ENCODE results near the gene KRTAP5-2.
"Not testable (repeated sequence)": the region's sequence is repeated elsewhere in the genome, so short reads cannot be mapped to it uniquely, and the experiment has no call there.

The KRTAP5-2 gene, protein sequence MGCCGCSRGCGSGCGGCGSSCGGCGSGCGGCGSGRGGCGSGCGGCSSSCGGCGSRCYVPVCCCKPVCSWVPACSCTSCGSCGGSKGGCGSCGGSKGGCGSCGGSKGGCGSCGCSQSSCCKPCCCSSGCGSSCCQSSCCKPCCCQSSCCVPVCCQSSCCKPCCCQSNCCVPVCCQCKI

DNA sequence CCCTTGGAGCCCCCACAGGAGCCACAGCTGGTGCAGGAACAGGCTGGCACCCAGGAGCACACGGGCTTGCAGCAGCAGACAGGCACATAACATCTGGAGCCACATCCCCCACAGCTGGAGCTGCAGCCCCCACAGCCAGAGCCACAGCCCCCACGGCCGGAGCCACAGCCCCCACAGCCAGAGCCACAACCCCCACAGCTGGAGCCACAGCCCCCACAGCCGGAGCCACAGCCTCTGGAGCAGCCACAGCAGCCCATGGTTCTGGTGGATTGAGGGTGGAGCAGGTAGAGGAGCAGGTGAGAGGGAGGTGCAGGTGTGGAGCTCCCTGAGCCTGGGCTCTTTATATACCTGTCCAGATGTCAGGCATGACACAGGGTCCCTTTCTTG is at the start of gene KRTAP5-2:
Gene KRTAP5-2, minus strand, starts transcription at position 301 of the 387 bp plus-strand sequence. Its CDS starts 44 bp downstream, at position 257.
- no peak for DNase-seq (ENCODE audit: low read depth)
- no peak within 1 kb of the TSS for H3K4me3 ChIP-seq (ENCODE audit: low read depth, low read length)

DNA sequence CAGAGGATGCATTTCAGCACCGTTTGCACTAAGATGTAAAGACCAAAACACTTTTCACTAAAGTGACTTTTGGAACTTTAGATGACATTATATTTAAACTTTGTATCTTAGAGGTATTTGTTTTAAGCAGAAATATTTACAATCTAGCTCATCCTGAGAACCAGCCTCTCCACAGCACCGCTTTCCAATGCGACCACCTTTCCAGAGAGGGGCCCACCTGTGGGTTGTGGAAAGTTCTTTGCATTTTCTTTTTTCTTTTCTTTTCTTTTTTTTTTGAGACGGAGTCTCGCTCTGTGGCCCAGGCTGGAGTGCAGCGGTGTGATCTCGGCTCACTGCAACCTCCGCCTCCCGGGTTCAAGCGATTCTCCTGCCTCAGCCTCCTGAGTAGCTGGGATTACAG is 48.4 kb upstream of the KRTAP5-2 start:
- not testable (repeated sequence) for DNase-seq (ENCODE audit: low read depth); H3K4me3 ChIP-seq (ENCODE audit: low read depth, low read length)

DNA sequence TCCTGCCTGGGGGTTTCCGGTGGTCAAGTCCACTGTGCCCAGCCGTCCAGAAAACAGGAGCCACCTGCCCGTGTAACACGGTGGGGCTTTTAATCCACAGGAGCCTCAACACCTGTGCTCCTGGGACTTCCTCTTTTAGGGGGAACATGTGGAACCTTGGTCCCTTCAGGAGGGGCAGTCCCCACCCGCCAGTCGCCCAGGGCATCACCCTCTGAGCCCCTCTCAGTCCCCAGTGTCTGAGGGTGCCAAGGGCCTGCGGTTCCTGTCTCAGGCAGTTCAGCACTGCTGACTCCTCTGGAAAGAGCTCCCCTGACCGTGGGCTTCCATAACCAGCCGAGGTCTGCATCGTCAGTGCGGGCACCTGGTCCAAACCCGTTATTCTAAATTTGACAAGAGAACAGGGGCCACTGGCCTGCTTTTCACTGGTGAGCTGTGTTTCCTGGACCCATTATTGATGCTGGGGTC is 47.3 kb upstream of the KRTAP5-2 start:
- no peak for DNase-seq (ENCODE audit: low read depth)
- H3K4me3 ChIP-seq (ENCODE audit: low read depth, low read length): no peak overlapping the region

DNA sequence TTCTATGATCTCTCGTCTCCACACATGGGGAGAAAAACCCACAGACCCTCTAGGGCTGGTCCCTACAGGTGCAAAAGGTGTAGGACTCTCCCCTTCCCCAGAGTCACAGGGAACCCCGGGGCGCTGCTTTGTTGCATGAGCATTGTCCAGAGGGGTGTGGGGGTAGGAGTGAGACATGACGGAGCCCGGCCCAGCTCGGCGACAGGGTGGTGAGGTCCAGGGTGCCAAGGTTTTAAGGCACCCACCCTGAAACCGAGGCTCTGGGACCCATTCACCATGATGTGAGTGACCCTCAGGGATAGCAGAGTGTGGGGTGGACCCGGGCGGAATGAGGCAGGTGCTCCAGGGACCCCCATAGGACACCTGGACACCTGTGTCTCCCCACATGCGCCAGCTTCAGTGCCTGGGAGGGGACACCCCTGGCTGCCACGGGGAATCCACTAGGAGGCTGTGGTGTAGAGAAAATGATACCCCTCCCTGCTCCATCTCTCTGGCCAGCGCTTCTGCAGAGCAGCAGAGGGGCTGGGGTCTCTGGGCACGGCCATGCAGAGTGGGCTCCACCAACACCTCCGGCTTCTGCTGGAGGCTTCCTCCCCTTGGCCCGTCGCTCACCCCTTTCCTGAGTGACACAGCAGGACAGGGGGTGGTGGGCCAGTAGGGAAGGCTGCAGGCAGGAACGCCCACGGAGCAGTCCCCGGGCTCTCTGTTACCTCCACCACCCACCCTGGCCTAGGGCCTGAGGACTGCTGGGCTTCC is 46.7 kb upstream of the KRTAP5-2 start:
- H3K4me3 ChIP-seq (ENCODE audit: low read depth, low read length): no peak overlapping the region
- no peak for DNase-seq (ENCODE audit: low read depth)

DNA sequence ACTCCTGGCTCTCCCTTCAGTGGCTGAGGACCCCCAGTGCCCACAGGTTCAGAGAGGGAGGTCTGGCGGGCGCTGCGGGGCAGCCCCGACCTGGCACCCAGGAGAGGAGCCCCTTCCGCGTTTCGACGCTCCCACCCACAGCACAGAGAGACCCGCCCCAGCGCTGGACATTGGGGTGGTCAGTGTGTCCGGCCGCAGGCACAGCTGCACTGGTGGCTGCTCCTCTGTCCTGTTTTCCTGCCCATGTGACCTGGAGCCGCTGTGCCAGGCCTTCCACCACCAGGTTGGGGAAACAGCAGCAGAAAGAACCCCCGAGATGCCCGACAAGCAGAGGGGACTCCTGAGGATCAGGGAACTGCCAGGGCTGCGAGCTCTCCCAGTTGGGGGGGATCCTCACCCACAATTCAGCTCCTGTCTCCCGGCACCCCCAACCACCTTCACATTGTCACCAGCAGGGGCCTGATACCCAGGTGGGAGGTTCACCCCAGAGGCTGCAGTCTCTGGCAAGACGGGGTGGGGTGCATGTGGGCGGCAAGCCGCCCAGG is 45.1 kb upstream of the KRTAP5-2 start:
- H3K4me3 ChIP-seq (ENCODE audit: low read depth, low read length): no peak overlapping the region

DNA sequence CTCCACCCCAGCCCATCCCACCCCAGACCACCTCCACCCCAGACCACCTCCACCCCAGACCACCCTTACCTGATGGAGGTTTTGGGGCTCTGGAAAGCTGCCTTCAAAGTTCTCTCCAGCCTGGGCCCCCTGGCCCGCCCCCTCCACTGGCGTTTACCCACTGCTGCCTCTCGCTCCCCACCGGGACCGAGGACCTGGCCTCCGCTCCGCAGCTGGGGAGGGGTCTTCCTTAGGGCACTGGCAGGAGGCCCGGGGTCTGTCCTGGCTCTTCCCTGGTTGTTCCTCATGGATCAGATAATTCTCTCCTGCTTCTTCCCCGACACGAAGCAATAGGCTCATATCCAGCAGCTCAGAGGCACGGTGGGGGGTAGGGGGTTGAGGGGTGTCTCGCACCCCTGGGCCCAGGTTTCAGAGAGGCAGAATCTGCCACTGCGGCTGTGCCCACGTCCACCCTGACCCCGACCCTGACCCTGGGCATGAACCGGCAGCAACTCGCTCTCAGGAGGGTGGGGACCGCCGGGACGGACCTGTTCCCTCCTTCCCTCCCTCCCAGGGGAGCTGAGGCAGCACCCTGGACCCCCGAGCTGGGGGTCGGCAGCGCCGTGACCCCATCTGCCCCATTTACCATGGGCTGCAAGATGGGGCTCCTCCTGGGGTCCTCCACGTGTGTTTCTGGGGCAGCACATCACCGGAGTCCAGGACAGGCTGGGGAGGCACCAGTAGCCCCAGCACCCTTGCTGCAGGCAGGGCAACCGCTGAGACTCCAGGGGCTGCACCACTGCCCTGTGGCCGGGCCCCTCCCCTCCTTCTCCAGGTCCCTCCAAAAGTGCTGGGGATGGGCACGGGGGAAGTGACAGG is 44.4 kb upstream of the KRTAP5-2 start:
- H3K4me3 ChIP-seq (ENCODE audit: low read depth, low read length): no peak overlapping the region
- DNase-seq (ENCODE audit: low read depth): no peak

More for the DNA sequence above, 45.1 kb upstream of the KRTAP5-2 start:
- DNase-seq (ENCODE audit: low read depth): no peak

DNA sequence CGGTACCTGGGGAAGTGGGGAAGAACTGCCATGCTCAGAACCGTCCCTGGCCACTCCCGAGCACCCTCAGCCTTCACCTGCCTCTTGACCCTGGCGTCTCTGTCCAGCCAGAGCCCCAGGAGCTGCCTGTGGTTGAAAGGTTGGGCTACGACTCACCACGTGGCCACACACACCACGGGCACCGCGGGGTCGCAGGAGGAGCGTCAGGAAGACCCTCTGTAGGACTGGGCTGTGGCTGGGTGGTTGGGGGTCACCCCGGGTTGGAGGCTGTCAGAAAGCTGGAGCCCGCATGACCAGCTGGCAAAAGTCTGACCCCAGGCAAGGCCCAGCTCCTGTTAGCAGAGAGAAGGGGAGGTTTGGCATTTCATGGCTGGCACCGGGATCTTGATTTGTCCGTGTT is 43.0 kb upstream of the KRTAP5-2 start:
- no peak for DNase-seq (ENCODE audit: low read depth)
- no peak overlapping the region for H3K4me3 ChIP-seq (ENCODE audit: low read depth, low read length)

DNA sequence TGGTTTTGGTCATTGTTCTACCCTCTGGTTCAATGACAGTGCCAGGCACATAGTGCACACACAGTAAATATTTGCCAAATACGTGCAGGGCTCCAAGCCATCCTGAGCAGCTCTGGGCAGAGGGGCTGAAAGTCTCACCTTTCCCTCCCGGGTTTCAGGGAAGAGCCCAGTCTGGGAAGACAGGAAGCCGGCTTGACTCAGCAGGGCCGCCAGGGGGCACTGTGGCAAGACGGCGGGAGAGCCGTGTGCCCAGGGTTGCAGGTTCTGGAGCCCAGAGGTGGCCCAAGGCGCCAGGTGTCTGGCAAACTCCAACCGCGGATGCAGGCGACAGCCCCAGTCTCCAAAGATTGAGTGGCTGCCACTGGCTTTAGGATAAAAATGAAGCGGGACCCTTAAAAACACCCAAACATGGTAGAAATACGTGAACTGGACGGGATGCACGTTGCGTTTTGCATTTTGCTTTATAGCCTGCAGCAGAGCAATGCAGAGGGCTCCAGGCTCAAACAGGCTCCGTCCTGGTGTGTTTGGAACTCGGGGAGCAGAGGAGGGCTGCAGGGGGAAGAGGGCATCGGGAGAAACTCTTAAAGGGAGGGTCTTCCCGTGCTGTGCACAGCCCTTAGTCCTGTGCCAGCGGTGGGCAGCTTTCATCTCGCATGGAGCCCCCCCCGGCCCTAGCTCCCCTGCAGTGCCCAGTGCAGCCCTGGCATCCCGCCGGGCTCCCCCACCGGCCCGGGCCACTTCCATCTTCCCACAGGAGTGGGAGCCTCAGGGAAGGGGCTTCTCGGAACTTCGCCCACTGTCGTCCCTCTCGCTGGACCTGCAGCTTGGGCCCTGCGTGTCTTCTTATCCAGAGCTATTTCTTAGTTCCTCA is 42.2 kb upstream of the KRTAP5-2 start:
- no peak overlapping the region for H3K4me3 ChIP-seq (ENCODE audit: low read depth, low read length)
- DNase-seq (ENCODE audit: low read depth): no peak

DNA sequence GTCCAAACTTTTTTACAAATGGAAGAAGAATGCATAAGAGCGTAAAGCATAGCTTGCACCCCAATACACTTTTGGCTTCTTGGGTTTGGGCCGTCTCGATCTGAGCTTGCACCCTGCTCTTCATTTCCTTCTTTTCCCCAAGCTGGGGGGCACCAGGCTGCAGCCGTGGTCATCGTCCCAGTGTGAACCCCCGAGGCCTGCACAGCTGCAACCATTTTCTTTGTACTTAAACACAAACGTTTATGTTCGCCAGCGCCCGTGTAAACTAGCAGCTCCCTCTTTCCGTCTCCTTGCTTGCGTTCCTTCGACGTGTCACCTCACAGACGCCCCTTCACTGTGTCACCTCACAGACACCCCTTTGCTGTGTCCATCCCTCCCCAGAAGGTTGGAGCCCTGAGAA is 41.6 kb upstream of the KRTAP5-2 start:
- no peak overlapping the region for H3K4me3 ChIP-seq (ENCODE audit: low read depth, low read length)
- DNase-seq (ENCODE audit: low read depth): no peak

DNA sequence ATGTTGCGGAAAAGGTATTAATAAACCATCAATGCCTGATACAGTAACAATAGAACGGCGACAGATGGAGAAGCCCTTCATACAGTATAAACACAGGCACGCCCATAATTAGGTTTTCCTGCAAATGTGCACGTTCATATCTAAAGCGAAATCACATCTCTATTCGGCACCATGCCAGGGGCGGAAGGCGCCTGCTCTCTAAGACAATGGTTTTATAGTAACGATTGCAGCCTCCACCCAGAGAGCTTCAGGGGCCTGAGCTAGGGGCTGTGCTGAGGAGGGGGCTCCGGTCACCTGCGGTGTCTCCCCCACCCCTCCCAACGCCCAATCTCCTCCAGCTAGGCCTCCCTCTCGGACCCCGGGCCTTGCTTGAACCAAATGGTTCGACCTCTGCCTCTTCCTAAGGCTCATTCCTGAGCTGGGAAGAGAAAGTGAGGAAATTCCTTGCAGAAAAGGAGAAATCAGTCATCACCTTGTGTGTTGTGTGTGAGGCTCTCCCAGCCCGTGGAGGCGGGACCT is 41.1 kb upstream of the KRTAP5-2 start:
- no peak for DNase-seq (ENCODE audit: low read depth)
- H3K4me3 ChIP-seq (ENCODE audit: low read depth, low read length): no peak overlapping the region

DNA sequence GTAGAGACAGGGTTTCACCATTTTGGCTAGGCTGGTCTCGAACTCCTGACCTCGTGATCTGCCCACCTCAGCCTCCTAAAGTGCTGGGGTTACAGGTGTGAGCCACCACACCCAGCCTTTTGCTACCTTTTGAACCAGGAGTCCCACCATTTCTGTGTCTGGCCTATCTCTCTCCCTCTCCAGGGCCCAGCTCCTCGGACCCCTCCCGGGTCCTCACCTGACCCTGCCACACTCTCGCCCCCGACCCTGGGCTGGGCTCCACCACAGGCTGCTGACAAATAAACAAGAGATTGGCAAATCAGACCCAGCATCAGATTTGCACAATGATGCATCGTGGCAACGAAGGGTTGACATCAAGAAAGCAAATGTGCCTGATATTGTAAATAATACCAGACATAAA is 40.2 kb upstream of the KRTAP5-2 start:
- no peak for DNase-seq (ENCODE audit: low read depth)
- no peak overlapping the region for H3K4me3 ChIP-seq (ENCODE audit: low read depth, low read length)

DNA sequence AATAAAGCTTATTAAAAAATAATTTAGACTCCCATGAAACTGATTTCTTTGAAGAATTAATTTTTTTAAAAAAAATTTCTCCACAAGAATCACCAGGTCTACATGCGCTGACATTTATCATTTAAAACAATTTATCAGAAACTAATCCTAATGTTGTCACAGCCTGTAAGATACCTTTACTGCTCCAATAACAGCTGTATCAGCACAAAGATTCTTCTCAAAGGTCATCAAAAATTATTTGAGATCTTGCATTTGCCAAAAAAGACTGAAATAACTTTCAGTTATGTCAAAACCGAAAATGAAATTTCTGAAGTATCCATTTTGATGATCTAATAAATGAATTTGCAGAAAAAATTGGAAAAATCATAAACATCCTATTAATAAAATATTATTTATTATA is 39.5 kb upstream of the KRTAP5-2 start:
- H3K4me3 ChIP-seq (ENCODE audit: low read depth, low read length): no peak overlapping the region
- DNase-seq (ENCODE audit: low read depth): no peak

DNA sequence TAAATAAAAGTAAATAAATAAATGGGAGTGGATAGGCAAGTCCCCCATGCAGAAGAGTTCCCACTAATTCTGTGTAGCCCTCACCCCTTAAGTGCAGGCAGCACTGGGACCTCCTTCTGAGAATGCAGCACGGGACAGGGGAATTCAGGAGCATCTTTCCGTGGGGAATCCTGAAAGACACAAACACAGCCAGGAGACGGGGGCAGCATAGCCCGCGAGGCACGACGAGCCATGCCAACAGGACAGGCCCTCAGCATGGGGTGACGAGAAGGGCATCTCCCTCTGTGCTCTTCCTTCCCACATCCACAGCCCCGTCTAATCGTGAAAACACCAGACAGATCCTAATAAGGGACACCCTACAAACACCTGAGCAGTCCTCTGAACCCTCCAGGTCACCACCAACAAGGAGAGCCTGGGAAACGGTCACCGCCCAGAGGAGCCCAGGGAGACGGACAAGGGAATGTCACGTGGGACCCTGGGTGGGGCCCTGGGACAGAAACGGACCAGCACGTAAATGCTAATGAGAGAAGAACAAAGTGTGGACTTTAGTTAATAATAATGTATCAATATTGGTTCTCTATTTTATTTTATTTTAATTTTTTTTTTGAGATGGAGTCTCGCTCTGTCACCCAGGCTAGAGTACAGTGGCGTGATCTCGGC is 38.3 kb upstream of the KRTAP5-2 start:
- DNase-seq (ENCODE audit: low read depth): no peak

DNA sequence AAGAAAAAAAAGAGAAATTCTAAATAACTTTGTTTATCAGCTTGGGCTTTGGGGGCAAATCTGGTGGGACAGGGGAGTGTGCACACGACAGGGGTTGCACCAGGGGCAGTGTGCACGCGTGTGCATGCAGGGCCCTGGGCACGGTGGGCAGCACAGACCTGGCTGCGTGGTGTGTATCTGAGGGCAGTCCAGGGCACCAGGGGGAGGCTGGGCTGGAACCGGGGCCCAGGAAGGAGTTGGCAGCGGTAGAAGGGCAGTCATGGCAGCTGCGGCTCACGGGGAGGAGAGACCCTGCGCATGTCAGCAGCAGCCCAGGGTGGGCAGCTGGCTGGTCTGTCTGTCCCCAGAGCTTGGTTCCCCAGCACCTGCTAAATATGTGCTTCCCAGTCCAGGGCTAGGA is 35.8 kb upstream of the KRTAP5-2 start:
- no peak for DNase-seq (ENCODE audit: low read depth)
- H3K4me3 ChIP-seq (ENCODE audit: low read depth, low read length): no peak overlapping the region

More for the DNA sequence above, 38.3 kb upstream of the KRTAP5-2 start:
- H3K4me3 ChIP-seq (ENCODE audit: low read depth, low read length): no peak overlapping the region

DNA sequence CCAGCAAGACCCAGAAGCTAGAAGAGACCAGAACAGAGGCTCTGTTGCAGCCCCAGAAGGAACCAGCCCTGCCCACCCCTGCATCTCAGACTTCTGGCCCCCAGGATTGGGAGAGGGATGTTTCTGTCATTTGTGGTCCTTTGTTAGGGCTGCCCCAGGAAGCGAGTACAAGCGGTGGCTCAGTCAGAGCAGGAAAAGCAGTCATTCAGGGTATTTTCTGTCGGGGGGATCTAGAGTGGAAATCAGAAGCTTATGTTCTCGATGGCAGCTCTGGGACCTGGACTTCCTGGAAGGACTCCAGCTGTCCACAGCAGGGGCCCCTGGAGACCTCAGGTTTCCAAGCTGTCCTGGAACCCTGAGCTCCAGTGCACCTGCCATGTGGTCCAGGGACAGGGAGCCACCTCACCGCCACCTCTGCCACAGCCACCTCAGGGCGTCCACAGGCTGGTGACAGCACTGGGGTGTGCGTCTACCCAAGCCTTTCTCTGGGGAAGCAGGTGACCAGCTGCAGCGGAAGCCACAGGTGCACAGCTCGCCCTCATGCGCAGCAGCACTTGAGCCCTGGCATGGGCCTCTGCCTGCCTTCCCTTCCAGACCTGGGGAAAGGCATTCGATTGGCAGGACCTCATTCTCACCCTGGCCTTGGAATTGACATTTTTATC is 34.1 kb upstream of the KRTAP5-2 start:
- no peak for DNase-seq (ENCODE audit: low read depth)
- no peak overlapping the region for H3K4me3 ChIP-seq (ENCODE audit: low read depth, low read length)

DNA sequence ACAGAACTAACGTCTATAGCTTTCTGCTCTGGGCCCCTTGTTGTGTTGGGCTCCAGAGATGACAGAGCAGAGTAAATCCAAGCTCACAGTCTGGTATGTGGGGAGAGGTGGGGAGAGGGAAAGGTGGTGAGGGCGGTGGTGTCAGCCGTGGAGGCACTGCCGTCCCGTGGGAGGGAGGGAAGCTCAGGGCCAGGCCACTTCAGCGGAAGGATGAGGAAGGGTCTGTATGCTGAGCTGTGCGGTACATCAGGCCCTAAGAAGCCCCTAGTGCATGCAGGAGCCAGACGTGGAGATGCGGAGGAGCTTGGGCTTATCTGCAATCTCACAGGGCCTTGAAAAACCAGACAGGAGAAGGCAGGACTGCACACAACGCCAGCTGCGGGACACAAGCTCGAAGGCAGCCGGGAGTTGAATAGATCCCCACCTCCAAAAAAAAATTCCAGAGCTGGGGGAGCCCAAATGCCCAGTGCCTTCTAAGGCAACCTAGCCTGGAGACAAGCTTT is 33.0 kb upstream of the KRTAP5-2 start:
- DNase-seq (ENCODE audit: low read depth): no peak
- no peak overlapping the region for H3K4me3 ChIP-seq (ENCODE audit: low read depth, low read length)

DNA sequence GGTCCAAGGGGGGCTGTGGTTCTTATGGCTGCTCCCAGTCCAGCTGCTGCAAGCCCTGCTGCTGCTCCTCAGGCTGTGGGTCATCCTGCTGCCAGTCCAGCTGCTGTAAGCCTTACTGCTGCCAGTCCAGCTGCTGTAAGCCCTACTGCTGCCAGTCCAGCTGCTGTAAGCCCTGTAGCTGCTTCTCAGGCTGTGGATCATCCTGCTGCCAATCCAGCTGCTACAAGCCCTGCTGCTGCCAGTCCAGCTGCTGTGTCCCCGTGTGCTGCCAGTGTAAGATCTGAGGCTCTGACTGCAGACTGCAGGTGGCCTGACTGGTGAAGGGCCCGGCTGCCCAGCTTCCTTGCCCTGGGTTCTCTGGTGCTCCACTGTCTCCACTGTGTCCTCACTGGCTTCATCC is 32.2 kb upstream of the KRTAP5-2 start:
- no peak for DNase-seq (ENCODE audit: low read depth)
- no peak overlapping the region for H3K4me3 ChIP-seq (ENCODE audit: low read depth, low read length)

Data from skeletal muscle cell (primary cell).